Fibroblast of lung (primary cell): ENCODE measurements around the gene RNU1-1. TPM values are rescaled to one million over a fixed set of nuclear protein-coding genes. Genes with fewer than 3 reads are reported as not detected.

Source experiments
- DNase-seq, 2 donors: peaks; one replicate each; pipeline versions ENCODE4 v3.0.0 to v3.0.0-alpha.2; 2010; ENCODE audit warnings: low read depth in 2 of 2
- H2AFZ ChIP-seq: 2 replicates; pipeline ENCODE4 v1.5.1; 2012; ENCODE audit warnings: low read length, control low read depth, inconsistent platforms
- H3K27ac ChIP-seq: 2 replicates; pipeline ENCODE4 v1.5.1; 2011; ENCODE audit warnings: low read length, control low read depth; ENCODE audit not compliant: insufficient read depth
- H3K27me3 ChIP-seq: 2 replicates; pipeline ENCODE4 v1.5.1; 2011; ENCODE audit warnings: mild to moderate bottlenecking, low read length; ENCODE audit not compliant: control insufficient read depth, insufficient read depth
- H3K36me3 ChIP-seq: 2 replicates; pipeline ENCODE4 v1.5.1; 2011; ENCODE audit warnings: low read length; ENCODE audit not compliant: control insufficient read depth, insufficient read depth
- H3K4me1 ChIP-seq: 2 replicates; pipeline ENCODE4 v1.5.1; 2011; ENCODE audit warnings: low read length; ENCODE audit not compliant: control insufficient read depth, insufficient read depth; ENCODE audit errors: extremely low read depth
- H3K4me2 ChIP-seq: 2 replicates; pipeline ENCODE4 v1.5.1; 2011; ENCODE audit warnings: low read length, control low read depth; ENCODE audit not compliant: insufficient read depth; ENCODE audit errors: extremely low read depth
- H3K4me3 ChIP-seq, 4 experiments: fragments of 200-600 bp in 1 of 4; sonication (generic) in 1 of 4; replicated peaks in 1 of 4; 2 replicates each; pipeline ENCODE4 v1.5.1; 2011 to 2016; ENCODE audit warnings: low read length in 4 of 4, low read depth in 3 of 4, mild to moderate bottlenecking in 3 of 4, control low read depth in 2 of 4, inconsistent platforms in 1 of 4, mixed read lengths in 1 of 4; ENCODE audit not compliant: insufficient read depth in 1 of 4; ENCODE audit errors: control extremely low read depth in 1 of 4
- H3K79me2 ChIP-seq: 2 replicates; pipeline ENCODE4 v1.5.1; 2012; ENCODE audit warnings: mild to moderate bottlenecking, low read length, inconsistent platforms; ENCODE audit not compliant: control insufficient read depth, insufficient read depth
- H3K9ac ChIP-seq: 2 replicates; pipeline ENCODE4 v1.5.1; 2011; ENCODE audit warnings: mild to moderate bottlenecking, low read length, control low read depth; ENCODE audit not compliant: insufficient read depth
- H3K9me3 ChIP-seq: 2 replicates; pipeline ENCODE4 v1.5.1; 2012; ENCODE audit warnings: low read depth, low read length; ENCODE audit not compliant: control insufficient read depth, insufficient read depth
- H4K20me1 ChIP-seq: 2 replicates; pipeline ENCODE4 v1.5.1; 2011; ENCODE audit warnings: low read length; ENCODE audit not compliant: control insufficient read depth, insufficient read depth; ENCODE audit errors: extremely low read depth
- CTCF ChIP-seq, 2 donors: IDR thresholded peaks in 1 of 2; conservative IDR thresholded peaks in 1 of 2; 1 replicate in 1 of 2; 2 replicates in 1 of 2; pipeline ENCODE4 v1.5.1; 2011 to 2012; ENCODE audit warnings: low read length in 2 of 2, control low read depth in 1 of 2, inconsistent platforms in 1 of 2, low read depth in 1 of 2, mild to moderate bottlenecking in 1 of 2
- EZH2 ChIP-seq: IDR thresholded peaks from 2 replicates; pipeline ENCODE4 v1.5.1; 2012; ENCODE audit warnings: low read length, control low read depth, mild to moderate bottlenecking; ENCODE audit errors: missing control alignments
- polyA plus RNA-seq, 2 donors: library from polyadenylated mRNA; depleted of rRNA in 1 of 2; stranded (reverse) in 1 of 2; unstranded in 1 of 2; fragments of >200 nt; gene quantifications; 2 replicates each; pipeline ENCODE4 v1.2.1, GENCODE V29; 2011 to 2012; ENCODE audit warnings: missing spikeins in 1 of 2
- total RNA-seq: library from RNA; depleted of rRNA; stranded (reverse); fragments of >200 nt; gene quantifications from 2 replicates; pipeline ENCODE4 v1.2.1, GENCODE V29; 2014

Gene RNU1-1
- total and polyA plus RNA-seq, 2 donors (not counting 1 experiment from before 2014, with no cell fraction given): 3,997 TPM; not detected in 1

- no peaks in the 10 kb centered on the region for H3K9me3 ChIP-seq
Measured at GRCh38 chr1:16474166-16474800, 39.8 kb downstream of the RNU1-1 start.

DNA sequence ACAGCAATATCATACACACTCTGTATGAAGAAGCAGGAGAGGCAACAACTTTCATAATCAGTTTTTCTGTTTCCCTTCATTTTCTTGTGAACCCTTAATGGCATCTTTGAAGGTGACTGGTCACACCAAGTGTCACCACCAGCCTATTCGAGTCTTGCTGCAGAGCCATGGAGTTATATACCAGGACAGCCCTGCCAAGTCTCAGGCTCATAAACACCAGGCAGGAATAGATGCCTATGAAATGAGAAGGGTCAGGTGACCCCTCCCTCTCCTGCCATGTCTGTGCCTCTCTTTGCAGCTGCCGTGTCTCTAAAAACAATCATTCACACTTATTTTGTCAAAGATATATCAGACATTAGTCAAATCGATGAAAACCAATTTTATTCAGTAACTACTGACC is 45.5 kb downstream of the RNU1-1 start:
- Histone ChIP-seq H3K27ac (no peak overlapping the region), H3K4me2 (no peak overlapping the region), H3K4me1 (no peaks in the 10 kb centered on the region), H3K9me3 (no peaks in the 10 kb centered on the region), H3K27me3 (no peaks in the 10 kb centered on the region), H3K9ac (no peak overlapping the region), H2AFZ (no peak overlapping the region), H4K20me1 (no peaks in the 10 kb centered on the region), H3K4me3 (no peak overlapping the region), H3K36me3 (no peaks in the 10 kb centered on the region), H3K79me2 (no peaks in the 10 kb centered on the region)
- no peak for DNase-seq
- TF ChIP-seq CTCF (conservative IDR thresholded peaks at IDR 0.05 in 1 of 2, IDR thresholded peaks at IDR 0.05 in 1 of 2; ENCODE audit: low read depth in 1 of 2, low read length in 2 of 2): no peak
- no peak for TF ChIP-seq EZH2

More at GRCh38 chr1:16474166-16474800, 39.8 kb downstream of the RNU1-1 start:
- H3K36me3 ChIP-seq: peaks cover 7% of the 10 kb centered on the region
- no peaks in the 10 kb centered on the region for H3K27me3 ChIP-seq
- no peak overlapping the region for H3K27ac ChIP-seq
- no peak for TF ChIP-seq CTCF (conservative IDR thresholded peaks at IDR 0.05 in 1 of 2, IDR thresholded peaks at IDR 0.05 in 1 of 2; ENCODE audit: low read depth in 1 of 2, low read length in 2 of 2)
- TF ChIP-seq EZH2: no peak
- no peak overlapping the region for H3K4me2 ChIP-seq
- H3K4me3 ChIP-seq: no peak overlapping the region
- no peak overlapping the region for H2AFZ ChIP-seq
- no peak overlapping the region for H3K9ac ChIP-seq
- H3K79me2 ChIP-seq: no peaks in the 10 kb centered on the region
- H4K20me1 ChIP-seq: no peaks in the 10 kb centered on the region
- DNase-seq: no peak
- H3K4me1 ChIP-seq: no peaks in the 10 kb centered on the region

- no peak overlapping the region for H3K9ac ChIP-seq
- H3K79me2 ChIP-seq: no peaks in the 10 kb centered on the region
- H3K27me3 ChIP-seq: no peaks in the 10 kb centered on the region
- no peak overlapping the region for H3K4me3 ChIP-seq
- no peak overlapping the region for H2AFZ ChIP-seq
- H3K27ac ChIP-seq: no peak overlapping the region
- DNase-seq: peak in 1 of 2 donors; percentile 63
- no peaks in the 10 kb centered on the region for H3K4me1 ChIP-seq
- TF ChIP-seq CTCF (conservative IDR thresholded peaks at IDR 0.05 in 1 of 2, IDR thresholded peaks at IDR 0.05 in 1 of 2; ENCODE audit: low read depth in 1 of 2, low read length in 2 of 2): no peak
- TF ChIP-seq EZH2: no peak
- H4K20me1 ChIP-seq: no peaks in the 10 kb centered on the region
- peaks cover 9% of the 10 kb centered on the region for H3K36me3 ChIP-seq
- no peaks in the 10 kb centered on the region for H3K9me3 ChIP-seq
- no peak overlapping the region for H3K4me2 ChIP-seq
Measured at GRCh38 chr1:16464917-16465625, 49.0 kb downstream of the RNU1-1 start.

Other genes with a start within 250 kb of the RNU1-1 start
- 10.4 and 10.5 TPM in 2 replicates for gene FBXO42, start 161.8 kb downstream of the RNU1-1 start, total RNA-seq
- 13.5 and 14.4 TPM in 2 replicates for gene FBXO42, start 161.8 kb downstream of the RNU1-1 start, polyA plus RNA-seq
- 20.8 and 30.1 TPM in 2 replicates for gene SZRD1, start 147.0 kb downstream of the RNU1-1 start, total RNA-seq
- 95.1 and 151 TPM in 2 replicates for gene SZRD1, start 147.0 kb downstream of the RNU1-1 start, polyA plus RNA-seq
- gene SPATA21, start 76.9 kb downstream of the RNU1-1 start, total RNA-seq: not detected in 2 replicates
- gene SPATA21, start 76.9 kb downstream of the RNU1-1 start, polyA plus RNA-seq: not detected in 2 replicates
- 74.0 and 83.9 TPM in 2 replicates for gene NECAP2, start 73.6 kb downstream of the RNU1-1 start, total RNA-seq
- gene NECAP2, start 73.6 kb downstream of the RNU1-1 start, polyA plus RNA-seq: 91.6 and 97.0 TPM in 2 replicates
- 50.3 and 92.3 TPM in 2 replicates for gene NBPF1, start 99.3 kb upstream of the RNU1-1 start, total RNA-seq
- gene NBPF1, start 99.3 kb upstream of the RNU1-1 start, polyA plus RNA-seq: 25.3 and 27.2 TPM in 2 replicates
- gene RNU1-3, start 152.7 kb upstream of the RNU1-1 start, total RNA-seq: under 0.01 and 3,997 TPM in 2 replicates
- gene RNU1-3, start 152.7 kb upstream of the RNU1-1 start, polyA plus RNA-seq: not detected in 2 replicates
- gene RNU1-4, start 226.2 kb upstream of the RNU1-1 start, total RNA-seq: under 0.01 and 3,997 TPM in 2 replicates
- gene RNU1-4, start 226.2 kb upstream of the RNU1-1 start, polyA plus RNA-seq: not detected in 2 replicates